Activated T-cell treated with anti-CD3 and anti-CD28 coated beads, Interleukin-2, amount 50 U/mL, for 1 hour (primary cell): ENCODE measurements around the gene MAD2L1BP.

Source experiments
- DNase-seq: peaks from one replicate; pipeline ENCODE4 v3.0.0-alpha.2; 2020

The MAD2L1BP gene

DNA sequence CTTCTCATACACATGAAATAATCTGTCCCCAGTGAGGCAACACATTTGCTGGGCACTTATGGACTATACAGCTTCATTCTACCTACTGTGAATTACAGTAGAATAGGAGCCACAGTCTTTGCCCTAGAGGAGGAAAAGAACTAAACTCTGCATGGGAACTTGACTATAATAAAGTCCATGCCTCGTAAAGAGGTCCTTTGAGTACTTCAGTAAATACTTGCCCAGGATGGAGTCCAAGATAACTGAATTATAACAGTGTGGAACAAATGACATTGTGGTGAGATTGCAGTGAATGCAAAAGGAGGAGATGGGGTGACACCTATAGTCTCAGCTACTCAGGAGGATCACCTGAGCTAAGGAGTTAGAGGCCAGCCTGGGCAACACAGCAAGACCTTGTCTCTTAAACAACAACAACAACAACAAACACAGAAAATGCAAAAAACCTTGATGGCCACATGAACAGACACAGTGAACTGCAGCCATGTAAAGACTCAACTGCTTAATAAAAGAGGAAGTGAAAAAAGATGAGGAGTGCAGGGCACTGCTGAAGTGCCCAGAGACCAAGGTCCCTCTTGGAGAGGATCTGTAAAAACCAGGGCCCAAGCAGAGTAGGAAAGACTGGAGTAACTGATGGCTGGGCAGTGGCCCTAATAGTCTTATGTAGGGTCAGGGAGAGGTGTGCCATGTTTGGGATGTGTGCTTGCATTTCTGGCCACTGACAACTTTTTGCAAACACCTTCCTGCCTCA is 48.2 kb downstream of the MAD2L1BP start:
- DNase-seq = no peak

DNA sequence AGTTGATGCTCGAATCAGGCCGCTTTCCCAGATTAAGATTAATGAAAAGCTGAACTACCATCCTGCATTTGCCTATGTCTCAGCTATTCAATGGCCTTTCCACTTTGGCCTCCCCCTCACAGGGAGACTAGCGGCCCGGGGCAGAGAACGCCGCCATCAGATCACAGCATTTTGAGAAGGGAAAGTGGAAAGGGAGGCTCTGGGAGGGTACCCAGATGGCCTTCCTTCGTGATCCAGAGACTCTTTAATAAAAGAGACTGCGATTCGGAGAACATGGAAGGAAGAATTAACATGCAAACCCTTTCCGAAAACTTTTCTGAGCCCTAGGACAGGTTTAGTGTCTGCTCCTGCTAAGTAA is 51.4 kb downstream of the MAD2L1BP start:
- no peak for DNase-seq

DNA sequence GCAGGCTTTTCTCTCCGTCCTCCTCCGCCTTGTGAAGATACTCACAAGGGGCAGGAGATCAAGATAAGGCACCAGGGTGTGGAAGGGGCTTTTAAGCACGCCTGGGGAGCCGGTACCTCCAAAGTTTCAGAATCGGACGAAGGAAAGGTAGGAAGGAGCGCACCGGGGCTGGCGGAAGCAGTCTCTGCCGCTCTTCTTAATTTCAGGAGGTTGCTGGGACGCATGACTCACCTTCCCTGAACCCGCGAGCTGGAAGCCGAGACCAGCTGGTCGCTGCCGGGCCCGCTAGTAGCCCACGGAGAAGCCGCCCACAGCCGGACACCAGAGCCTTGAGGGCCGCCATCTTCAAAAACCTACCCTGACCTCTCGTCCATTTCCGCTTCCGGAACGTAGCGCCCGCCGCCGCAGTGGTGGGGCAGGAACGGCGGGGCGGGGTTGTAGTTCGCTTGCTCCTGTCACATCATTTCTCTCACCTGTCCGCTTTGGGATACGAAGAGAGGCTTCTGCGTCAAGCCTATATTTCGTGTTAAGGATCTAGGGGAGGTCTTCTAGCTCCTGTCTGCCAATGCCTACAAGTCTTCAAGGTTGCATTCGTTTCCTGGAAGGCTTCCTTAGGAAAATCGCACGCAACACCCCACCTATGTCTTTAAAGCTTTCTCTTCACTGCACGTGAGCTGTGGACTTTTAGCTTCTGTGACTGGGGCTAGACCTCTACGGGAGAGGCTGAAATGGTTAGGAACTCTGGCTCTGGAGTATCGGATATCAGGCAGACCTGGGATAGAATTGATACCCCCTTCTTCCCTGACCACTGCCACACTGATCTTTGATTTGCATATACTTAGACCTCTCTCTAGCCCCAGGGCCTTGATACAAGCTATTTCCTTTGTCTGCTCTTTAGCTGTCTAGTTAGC is 52.1 kb downstream of the MAD2L1BP start, which contains the start of gene MRPS18A:
MRPS18A (minus strand) TSS at position 355 of the 911 bp plus-strand sequence; CDS start at position 343, 12 bp downstream.
- peak; percentile 78 for DNase-seq

DNA sequence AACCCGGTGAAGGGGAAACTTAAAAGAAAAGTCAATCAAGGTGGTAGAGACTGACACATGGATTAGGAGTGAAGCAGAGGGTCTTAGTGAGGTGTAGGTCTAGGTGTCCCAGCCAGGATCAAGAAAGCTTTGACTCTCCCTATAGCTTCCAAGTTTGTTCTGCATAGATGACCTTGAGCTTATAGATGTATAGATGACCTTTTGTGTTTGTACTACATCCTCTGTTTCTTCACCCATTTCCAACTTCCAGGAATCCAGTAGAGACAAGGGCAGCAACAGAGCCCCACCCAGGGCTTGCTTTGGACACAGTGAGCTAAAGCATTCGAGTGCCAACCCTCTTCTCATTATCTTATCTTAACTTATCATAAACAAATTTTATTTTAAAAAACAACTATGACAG is 53.8 kb downstream of the MAD2L1BP start:
- DNase-seq = no peak
